Osteocyte (in vitro differentiated cells): Measurements from ENCODE around the gene FIGNL2. TPM values are rescaled to one million over a fixed set of nuclear protein-coding genes. Genes with fewer than 3 reads are reported as not detected.

Experiments used
- DNase-seq: peaks from one replicate; pipeline ENCODE4 v3.0.0; 2021; ENCODE audit warnings: mixed read lengths; ENCODE audit not compliant: unreplicated experiment; ENCODE audit errors: extremely low spot score
- H3K27ac Mint-ChIP-seq: one replicate; pipeline ENCODE4 v1.8.0; 2021; ENCODE audit warnings: mild to moderate bottlenecking, mixed read lengths; ENCODE audit not compliant: unreplicated experiment
- H3K27me3 Mint-ChIP-seq: one replicate; pipeline ENCODE4 v1.8.0; 2021; ENCODE audit warnings: mixed read lengths; ENCODE audit not compliant: unreplicated experiment
- H3K36me3 Mint-ChIP-seq: one replicate; pipeline ENCODE4 v1.8.0; 2021; ENCODE audit warnings: mixed read lengths; ENCODE audit not compliant: unreplicated experiment
- H3K4me1 Mint-ChIP-seq: one replicate; pipeline ENCODE4 v1.8.0; 2021; ENCODE audit warnings: mixed read lengths; ENCODE audit not compliant: unreplicated experiment
- H3K4me3 Mint-ChIP-seq: one replicate; pipeline ENCODE4 v1.8.0; 2021; ENCODE audit warnings: mild to moderate bottlenecking, moderate library complexity, mixed read lengths; ENCODE audit not compliant: unreplicated experiment
- H3K9me3 Mint-ChIP-seq: one replicate; pipeline ENCODE4 v1.8.0; 2021; ENCODE audit warnings: mixed read lengths; ENCODE audit not compliant: unreplicated experiment
- CTCF ChIP-seq: fragments of 200-600 bp; sonication (generic); IDR thresholded peaks from 2 replicates; pipeline ENCODE4 v1.5.0; 2021; ENCODE audit warnings: antibody characterized with exemption, mild to moderate bottlenecking, moderate library complexity
- total RNA-seq: library from RNA; stranded (reverse); gene quantifications from 2 replicates; pipeline ENCODE4 v1.2.1, GENCODE V29; 2021

FIGNL2 gene
- total RNA-seq, 1 donor from 2014 or later: 0.08 TPM

GRCh38 chr12:51846271-51846691, 2.2 kb downstream of the FIGNL2 start:
- Mint-ChIP-seq H3K36me3 (no peaks in the 10 kb centered on the region), H3K4me3 (peak overlapping the region; percentile 65), H3K27me3 (peaks cover 50% of the 10 kb centered on the region), H3K27ac (no peak overlapping the region), H3K4me1 (peaks cover 6% of the 10 kb centered on the region), H3K9me3 (no peaks in the 10 kb centered on the region)
- no peak for TF ChIP-seq CTCF
- DNase-seq: no peak

- Mint-ChIP-seq H3K9me3 (no peaks in the 10 kb centered on the region), H3K4me3 (no peak overlapping the region), H3K27me3 (peaks cover 50% of the 10 kb centered on the region), H3K36me3 (no peaks in the 10 kb centered on the region), H3K4me1 (peaks cover 6% of the 10 kb centered on the region), H3K27ac (no peak overlapping the region)
- DNase-seq: no peak
- no peak for TF ChIP-seq CTCF
Observed at GRCh38 chr12:51845482-51845881, 3.0 kb downstream of the FIGNL2 start.

GRCh38 chr12:51844854-51845253, 3.7 kb downstream of the FIGNL2 start:
- Mint-ChIP-seq H3K27me3 (peaks cover 55% of the 10 kb centered on the region), H3K9me3 (no peaks in the 10 kb centered on the region), H3K36me3 (no peaks in the 10 kb centered on the region), H3K4me3 (no peak overlapping the region), H3K4me1 (peaks cover 6% of the 10 kb centered on the region), H3K27ac (no peak overlapping the region)
- TF ChIP-seq CTCF: no peak
- DNase-seq: no peak

- H3K27me3 Mint-ChIP-seq: peaks cover 82% of the 10 kb centered on the region
- H3K27ac Mint-ChIP-seq: no peak overlapping the region
- H3K4me3 Mint-ChIP-seq: no peak overlapping the region
Observed at GRCh38 chr12:51841727-51842126, 6.8 kb downstream of the FIGNL2 start.

GRCh38 chr12:51840966-51841365, 7.6 kb downstream of the FIGNL2 start:
- Mint-ChIP-seq H3K27me3 (peaks cover 82% of the 10 kb centered on the region), H3K36me3 (no peaks in the 10 kb centered on the region), H3K27ac (no peak overlapping the region), H3K9me3 (no peaks in the 10 kb centered on the region), H3K4me3 (no peak overlapping the region), H3K4me1 (no peaks in the 10 kb centered on the region)
- no peak for DNase-seq
- TF ChIP-seq CTCF: no peak

More at GRCh38 chr12:51841727-51842126, 6.8 kb downstream of the FIGNL2 start:
- no peaks in the 10 kb centered on the region for H3K36me3 Mint-ChIP-seq
- no peak for DNase-seq
- no peaks in the 10 kb centered on the region for H3K9me3 Mint-ChIP-seq
- TF ChIP-seq CTCF: no peak
- peaks cover 1% of the 10 kb centered on the region for H3K4me1 Mint-ChIP-seq
